ENCODE results near the gene CHRM4.

DNA sequence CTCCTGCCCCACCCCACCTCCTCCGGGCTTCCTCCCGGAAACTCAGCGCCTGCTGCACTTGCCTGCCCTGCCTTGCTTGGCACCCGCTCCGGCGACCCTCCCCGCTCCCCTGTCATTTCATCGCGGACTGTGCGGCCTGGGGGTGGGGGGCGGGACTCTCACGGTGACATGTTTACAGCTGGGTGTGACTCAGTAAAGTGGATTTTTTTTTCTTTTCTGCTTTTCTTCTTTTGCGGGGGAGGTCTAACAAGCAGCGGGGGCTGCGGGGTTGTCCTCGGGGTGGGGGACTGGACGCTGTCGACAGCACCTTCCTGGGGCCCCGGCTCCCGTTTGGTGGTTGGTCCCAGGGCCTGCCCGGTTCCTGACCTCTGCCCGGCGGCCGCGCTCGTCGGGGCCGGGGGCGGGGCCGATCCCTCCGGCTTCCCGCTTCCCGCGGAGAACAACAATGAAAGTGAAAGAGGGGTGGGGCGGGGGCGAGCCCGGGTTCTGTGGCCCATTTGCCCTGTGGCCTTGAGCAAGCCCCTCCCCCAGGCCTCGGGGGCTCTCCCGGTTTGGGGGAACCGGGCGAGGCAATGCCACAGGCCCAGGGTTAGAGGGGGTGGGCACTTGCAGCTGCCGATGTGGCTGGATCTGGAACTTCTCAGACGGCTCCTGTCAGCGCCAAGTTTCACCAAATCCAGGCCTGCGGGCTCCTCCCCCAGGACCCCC lies 11.1 kb downstream of the CHRM4 start:
- no peak for TF ChIP-seq POLR2AphosphoS5 (IDR thresholded peaks at IDR 0.05)
- TF ChIP-seq, protein P1, sequence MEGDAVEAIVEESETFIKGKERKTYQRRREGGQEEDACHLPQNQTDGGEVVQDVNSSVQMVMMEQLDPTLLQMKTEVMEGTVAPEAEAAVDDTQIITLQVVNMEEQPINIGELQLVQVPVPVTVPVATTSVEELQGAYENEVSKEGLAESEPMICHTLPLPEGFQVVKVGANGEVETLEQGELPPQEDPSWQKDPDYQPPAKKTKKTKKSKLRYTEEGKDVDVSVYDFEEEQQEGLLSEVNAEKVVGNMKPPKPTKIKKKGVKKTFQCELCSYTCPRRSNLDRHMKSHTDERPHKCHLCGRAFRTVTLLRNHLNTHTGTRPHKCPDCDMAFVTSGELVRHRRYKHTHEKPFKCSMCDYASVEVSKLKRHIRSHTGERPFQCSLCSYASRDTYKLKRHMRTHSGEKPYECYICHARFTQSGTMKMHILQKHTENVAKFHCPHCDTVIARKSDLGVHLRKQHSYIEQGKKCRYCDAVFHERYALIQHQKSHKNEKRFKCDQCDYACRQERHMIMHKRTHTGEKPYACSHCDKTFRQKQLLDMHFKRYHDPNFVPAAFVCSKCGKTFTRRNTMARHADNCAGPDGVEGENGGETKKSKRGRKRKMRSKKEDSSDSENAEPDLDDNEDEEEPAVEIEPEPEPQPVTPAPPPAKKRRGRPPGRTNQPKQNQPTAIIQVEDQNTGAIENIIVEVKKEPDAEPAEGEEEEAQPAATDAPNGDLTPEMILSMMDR (IDR thresholded peaks at IDR 0.05): no peak
